Left renal cortex interstitium (tissue), 4 donors: Measurements from ENCODE around the gene FAH. TPM values are rescaled to one million over a fixed set of nuclear protein-coding genes. Genes with fewer than 3 reads are reported as not detected.
A peak's percentile ranks its signal among the peaks of the same experiment; 100 is the strongest.
"Not testable (repeated sequence)": the region's sequence is repeated elsewhere in the genome, so short reads cannot be mapped to it uniquely, and the experiment has no call there.

Experiments used
- DNase-seq, 4 donors: peaks; one replicate each; pipeline ENCODE4 v3.0.0-alpha.2; 2013; ENCODE audit warnings: low read depth in 4 of 4, low spot score in 2 of 4, missing footprints in 1 of 4
- polyA plus RNA-seq, 4 donors: library from polyadenylated mRNA; unstranded; fragments of 120-200 nt; gene quantifications; one replicate each; pipeline ENCODE4 v1.2.1, GENCODE V29; 2013; ENCODE audit not compliant: insufficient read length in 4 of 4

The FAH gene
- polyA plus RNA-seq, 4 donors: 31.2 to 41.9 (median 38.8) TPM

DNA sequence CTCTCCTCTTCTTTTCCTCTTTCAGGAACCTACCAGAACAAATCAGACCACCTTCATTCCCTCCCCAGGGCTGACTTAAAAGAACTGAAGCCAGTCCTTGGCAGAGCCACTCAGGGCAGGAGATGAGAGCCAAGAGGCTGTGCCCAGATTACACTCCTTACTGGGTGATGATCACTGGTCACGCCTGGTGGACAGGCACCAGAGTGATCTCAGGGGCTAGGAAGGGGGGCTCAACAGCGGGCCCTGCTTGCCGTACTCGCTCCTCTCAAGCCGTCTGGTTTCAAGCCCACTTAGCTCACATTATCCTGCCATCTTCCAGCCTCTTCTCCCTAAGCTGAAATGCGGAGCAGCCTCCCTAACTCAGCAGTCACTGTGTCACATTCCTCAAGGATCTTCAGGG lies 1.7 kb upstream of the FAH start:
- no peak for DNase-seq

DNA sequence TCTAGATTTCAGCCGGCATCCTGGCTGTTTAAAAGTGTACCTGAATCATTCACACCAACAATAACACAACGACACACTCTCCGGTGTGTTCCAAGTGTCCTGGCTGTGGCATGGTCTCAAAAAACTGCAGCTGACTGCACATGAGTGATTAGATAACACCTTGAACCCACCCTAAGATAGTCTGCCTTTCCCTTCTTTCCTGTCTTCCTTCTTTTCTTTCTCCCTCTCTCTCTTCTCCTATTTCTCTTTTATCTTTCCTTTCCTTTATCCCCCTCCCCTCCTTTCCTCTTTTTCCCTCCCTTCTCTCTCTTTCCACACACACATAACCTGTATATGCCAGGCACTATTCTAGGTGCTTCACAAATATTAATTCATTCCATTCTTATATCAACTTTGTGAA lies 1.2 kb upstream of the FAH start:
- DNase-seq: no peak

DNA sequence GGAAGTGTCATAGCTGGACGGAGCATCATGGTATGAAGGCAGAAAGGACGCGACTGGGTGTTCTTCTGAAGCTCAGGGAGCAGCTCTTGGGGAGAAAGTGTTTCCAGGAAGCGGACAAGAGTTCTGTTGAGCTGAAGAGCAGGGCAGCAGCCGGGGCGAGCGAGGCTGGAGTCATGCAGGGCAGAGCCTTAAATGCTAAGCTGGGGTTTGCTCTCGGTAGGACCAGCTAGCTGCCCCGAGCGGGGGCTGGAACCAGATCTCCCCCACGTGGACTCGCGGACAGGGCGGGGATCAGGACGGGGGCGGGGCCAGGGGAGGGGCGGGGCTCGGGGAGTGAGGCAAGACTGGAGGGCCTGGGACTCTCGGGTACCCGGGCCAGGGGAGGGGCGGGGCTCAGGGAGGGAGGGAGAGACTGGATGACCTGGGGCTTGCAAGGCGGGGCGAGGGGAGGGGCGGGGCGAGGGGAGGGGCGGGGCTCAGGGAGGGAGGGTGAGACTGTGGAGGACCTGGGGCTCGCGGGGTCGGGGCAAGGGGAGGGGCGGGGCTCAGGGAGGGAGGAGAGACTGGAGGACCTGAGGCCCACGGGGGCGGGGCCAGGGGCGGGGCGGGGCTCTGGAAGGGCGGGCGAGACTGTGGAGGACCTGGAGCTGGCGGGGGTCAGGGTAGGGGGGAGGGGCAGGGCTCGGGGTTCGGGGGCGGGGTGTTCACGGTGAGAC lies 461 bp upstream of the FAH start:
- DNase-seq: peak; percentile 27 to 84 (median 57)

DNA sequence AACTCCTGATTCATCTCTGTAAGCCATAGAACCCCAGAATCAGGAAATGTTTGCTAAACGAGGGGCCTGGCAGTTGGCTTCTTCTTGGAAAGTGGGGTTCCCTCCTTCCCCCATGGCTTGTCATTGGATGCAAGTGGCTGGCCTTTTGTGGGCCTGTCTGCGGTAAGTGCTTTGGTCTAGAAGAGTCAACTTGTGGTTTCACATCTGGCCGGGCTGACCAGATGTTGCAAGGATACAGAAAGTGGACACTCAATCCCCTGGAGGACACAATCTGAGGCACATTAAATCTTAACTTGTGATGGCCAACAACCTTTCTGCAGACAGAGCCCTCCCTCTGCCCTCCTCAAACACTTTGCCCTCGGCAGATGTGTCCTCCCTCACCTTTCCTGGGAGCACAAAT lies 1.1 kb downstream of the FAH start:
- no peak for DNase-seq

DNA sequence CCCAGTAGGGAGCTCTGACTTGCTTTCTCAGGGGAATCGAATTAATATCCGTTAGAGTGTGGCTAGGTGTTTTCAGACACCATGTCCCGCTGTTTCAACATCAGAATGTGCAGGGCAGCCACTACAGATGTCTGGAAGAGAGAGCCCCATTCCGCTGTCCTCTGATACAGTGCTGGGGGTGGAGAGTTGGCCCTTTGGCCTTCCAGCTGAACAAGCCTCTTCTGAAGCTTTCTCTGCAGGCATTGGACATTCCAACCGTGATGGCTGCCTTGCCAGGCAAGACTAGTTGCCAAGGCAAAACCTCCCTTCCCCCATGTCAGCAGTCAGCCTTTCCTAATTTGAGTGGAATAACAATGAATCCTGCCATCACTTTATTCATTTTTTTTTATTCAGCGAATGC lies 1.5 kb downstream of the FAH start:
- no peak for DNase-seq

DNA sequence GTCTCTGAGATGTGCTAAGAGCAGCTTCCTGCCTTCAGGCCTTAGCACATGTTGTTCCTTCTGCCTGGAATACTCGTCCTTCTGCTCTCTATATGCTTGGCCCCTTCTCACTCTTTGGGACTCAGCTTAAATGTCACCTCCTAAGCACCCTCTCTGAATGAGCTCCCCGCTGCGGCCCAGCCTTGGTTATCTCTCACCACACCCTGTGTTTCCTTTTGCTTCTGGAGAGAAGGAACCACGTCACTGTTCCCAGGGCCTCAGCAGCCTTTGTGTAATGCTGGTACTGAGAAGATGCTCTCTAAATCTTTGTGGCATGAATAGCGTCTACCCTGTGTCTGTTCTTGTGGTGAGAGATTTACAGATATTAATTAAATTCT lies 2.2 kb downstream of the FAH start:
- no peak for DNase-seq

DNA sequence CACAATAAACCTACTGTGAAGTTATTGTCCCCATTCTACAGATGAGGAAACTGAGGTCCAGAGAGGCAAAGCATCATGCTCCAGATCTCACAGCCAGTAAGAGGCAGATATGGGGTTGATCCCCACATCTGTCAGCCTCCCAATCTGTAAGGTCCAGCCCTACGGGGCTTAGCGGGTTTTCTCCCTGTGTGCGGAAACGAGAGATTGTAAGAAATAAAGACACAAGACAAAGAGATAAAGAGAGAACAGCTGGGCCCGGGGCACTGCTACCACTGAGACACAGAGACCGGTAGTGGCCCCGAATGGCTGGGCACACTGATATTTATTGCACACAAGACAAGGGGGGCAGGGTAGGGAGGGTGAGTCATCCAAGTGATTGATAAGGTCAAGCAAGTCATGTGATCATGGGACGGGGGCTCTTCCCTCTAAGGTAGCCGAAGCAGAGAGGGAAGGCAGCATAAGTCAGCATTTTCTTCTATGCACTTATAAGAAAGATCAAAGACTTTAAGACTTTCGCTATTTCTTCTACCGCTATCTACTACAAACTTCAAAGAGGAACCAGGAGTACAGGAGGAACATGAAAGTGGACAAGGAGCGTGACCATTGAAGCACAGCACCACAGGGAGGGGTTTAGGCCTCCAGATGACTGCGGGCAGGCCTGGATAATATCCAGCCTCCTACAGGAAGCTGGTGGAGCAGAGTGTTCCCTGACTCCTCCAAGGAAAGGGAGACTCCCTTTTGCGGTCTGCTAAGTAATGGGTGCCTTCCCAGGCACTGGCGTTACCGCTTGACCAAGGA lies 2.8 kb downstream of the FAH start:
- DNase-seq: not testable (repeated sequence)

DNA sequence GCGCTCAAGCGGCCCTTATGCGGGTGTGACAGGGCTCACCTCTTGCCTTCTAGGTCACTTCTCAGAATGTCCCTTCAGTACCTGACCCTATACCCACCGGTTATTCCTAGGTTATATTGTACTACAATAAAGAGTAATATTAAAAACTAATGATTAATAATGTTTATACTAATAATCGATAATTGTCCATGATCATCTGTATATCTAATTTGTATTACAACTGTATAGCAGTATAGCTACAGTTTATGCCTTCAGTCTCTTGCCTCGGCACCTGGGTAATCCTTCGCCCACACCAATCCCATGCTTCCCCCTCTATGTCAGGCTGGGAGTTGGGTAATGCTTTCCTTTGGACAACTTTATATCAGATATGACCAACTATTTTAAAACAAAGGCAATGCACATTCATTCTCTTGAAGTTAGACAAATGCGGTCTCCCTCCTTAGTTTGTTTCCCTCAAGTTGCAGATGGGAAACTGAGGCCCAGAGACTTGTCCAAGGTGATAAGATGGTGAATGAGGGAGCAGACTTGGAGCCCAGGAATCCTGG lies 3.4 kb downstream of the FAH start:
- no peak for DNase-seq

DNA sequence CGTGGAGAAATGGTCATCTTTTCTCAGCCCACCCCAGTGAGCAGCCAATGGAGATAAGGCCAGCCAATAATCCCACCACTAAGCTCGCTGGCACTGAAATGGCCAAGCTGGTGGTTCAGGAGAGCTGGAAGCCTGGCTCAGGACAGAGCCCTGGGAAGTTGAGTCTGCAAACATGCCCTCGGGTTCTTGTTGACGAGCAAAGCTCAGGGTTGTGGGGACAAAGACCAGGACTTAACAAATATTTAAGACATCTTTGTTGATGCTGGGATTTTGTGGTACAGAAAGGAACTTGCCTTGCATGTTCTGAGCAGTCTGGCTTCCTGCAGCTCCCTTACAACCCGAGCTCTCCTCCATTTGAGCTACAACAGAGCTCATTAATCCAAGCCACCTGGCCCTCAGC lies 4.4 kb downstream of the FAH start:
- DNase-seq: no peak

DNA sequence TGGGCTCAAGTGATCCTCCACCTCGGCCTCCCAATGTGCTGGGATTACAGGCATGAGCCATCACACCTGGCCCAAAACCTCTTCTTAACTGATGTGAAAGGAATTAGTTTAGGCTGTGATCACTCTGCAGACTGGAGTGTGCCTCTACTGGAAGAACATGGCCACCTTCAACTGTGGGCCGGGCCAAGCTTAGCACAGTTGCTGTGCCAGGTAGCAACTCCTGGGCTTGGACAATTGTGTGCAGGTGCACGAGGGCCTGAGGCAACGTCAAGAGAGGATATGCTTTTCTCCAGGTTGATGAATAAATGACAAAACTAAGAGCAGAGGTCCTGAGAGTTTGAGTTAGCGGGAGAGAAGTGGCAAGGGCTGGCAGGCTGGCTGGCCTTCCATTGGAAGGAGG lies 6.5 kb downstream of the FAH start:
- DNase-seq: no peak

DNA sequence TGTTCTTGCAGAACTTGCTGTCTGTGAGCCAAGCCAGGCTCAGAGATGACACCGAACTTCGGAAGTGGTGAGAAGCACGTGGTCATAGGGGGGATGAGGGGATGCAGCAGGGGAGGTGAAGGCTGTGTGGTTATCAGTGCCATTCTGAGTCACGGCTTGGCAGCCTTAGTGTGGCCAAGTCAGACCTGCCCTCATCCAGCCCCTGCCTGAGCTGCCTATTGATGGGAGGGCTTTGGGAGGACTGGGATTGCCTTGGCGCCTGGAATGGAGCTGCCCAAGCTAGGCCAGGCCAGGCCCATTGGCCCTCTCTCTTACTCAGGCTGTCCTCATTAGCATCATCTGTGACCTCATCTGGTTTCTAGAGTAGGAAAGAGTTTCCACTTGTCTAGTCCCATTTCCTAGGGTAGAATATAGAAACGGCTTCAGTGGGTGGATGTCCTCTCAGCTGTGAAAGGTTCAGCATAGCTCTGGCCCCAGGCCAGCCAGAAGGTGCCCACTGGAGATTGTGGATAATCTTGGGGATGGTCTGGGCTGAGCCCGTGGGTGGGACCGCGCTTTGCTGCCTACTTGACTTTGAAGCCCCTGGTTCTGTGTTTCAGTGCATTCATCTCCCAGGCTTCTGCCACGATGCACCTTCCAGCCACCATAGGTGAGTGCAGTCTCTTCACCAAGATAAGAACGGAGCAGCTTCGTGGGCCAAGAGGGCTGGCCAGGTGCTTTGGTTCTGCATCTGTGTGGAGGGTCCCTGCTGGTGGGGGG lies 7.2 kb downstream of the FAH start:
- no peak for DNase-seq

DNA sequence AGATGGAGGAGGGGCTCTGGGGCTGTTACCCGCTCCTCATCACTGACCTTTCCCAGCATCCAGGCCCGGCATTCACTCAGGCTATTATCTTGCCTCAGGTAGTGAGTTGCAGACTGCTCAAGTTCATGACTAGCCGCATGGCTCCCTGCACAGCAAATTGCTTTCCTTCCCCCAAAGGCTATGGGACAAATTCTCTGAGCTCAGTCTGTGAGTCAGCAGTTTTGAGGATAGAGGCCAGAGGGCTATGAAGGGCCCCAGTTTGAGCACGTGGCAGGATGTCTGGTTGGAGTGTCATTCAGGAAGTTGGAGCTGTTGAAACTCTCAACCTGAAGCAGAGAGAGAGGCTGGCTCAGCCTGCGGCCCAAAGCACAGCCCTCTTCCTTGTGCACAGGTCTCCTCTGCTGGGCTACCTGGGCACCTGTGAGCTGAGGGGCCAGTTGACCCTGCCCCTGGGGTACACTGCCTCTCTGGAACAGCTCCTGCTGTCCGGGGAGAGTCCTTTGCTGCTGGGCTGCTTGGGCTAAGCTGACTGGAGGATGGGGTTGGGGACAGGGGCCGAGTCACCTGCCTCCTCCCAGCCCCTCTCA lies 7.9 kb downstream of the FAH start:
- DNase-seq: no peak

DNA sequence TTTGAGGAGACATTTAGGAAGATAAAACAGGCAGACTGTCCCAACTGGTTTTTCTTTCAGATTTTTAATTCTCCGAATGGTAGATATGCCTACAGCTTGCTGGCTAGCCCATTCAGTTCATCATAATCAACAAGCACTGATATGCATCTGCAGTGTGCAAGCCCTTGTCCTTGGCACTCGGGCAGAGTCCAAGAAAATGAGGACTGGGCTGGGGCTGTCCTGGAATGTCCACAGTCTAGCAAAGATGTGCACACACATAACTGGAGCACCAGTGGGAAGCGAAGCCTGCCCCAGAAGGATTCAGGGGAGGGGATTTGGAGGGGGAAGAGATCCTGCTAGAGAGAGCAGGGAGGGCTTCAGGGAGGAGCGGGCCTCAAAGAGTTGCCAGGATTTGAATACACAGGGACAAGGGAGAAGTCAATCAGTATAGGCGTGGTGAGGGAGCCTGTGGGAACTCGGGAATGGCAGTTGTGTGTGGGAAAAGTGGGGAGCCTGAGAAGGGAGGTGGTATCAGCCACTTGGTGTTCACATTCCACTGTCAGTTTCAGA lies 8.7 kb downstream of the FAH start:
- DNase-seq: no peak

DNA sequence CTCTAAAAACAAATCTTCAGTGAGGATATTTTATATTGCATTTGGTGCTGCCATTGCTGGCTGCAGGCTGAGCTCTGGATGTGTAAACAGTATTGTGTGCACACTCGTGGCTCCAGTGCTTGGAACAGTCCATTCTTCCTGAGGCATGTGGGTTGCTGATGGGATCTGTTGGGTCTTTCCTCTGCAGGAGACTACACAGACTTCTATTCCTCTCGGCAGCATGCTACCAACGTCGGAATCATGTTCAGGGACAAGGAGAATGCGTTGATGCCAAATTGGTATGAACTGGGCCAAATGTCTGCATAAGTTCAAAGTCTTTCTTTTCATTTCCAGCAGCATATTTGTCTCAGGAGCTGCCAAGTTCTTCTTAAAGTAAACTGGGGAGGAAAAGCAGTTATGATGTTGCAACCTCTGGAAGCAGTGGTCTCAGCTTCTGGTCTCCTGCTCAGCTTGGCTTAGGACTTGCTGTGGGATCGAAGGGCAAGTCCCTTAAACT lies 9.3 kb downstream of the FAH start:
- no peak for DNase-seq

DNA sequence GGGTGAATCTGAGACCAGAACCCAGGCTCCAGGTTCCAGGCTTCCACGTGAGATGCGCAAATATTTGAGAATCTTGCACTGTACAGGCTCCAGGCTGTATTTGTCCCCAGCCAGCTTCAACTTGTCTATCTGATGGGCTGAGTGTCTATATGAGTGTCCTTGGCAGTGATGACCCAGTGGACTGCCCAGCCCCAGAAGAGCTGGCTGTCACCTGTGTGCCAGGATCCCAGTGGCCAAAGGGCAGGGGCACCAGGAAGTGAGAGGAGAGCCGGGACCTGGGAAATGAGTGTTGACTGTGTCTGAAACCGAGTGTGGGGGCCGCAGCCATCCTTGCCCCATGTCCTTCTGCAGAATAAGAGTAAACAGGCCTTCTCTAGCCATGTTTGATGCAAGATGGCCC lies 10.4 kb downstream of the FAH start:
- no peak for DNase-seq

DNA sequence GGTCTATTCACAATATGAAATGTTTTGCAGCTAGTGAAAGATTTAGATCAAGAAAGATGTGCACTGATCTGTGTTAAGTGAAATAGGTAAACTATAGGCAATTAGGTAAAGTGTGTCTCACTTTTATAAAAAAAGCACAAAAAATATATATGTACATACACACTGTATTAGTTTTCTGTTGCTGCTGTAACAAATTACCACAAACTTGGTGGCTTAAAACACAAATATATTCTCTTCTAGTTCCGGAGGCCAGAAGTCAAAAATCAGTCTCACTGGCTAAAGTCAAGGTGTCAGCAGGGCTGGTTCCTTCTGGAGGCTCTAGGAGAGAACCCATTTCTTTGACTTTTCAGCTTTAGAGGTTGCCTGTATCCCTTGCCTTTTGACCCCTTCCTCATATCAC lies 11.1 kb downstream of the FAH start:
- DNase-seq: no peak

DNA sequence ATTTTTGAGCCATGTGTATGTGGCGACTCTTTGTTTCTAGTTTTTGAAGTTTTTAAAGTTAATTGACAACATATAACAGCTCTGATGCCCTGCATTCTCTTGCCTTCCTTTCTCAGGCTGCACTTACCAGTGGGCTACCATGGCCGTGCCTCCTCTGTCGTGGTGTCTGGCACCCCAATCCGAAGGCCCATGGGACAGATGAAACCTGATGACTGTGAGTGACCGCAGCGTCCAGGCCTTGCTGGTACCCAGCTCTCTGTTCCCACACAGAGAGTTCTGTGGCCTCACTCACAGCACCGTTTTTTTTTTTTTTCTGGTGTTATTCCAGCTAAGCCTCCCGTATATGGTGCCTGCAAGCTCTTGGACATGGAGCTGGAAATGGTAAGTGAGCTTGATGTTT lies 15.1 kb downstream of the FAH start:
- DNase-seq: no peak

DNA sequence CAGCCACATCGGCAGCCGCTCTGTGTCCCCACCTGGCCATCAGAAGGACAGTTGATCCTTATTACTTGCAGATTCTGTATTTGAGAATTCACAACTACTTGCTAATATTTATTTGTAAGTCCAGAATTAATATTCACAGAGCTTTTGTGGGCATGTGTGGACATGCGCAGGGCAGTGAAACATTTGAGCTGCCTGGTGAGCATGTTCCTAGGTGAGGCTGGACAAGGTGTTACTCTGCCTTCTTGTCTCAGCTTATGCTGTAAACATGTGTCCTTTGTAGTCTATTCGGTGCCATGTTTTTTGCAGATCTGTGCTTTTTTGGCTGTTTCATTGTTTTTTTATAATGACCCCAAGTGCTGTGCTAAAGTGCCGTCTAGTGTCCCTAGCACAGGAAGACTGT lies 15.6 kb downstream of the FAH start:
- DNase-seq: no peak

DNA sequence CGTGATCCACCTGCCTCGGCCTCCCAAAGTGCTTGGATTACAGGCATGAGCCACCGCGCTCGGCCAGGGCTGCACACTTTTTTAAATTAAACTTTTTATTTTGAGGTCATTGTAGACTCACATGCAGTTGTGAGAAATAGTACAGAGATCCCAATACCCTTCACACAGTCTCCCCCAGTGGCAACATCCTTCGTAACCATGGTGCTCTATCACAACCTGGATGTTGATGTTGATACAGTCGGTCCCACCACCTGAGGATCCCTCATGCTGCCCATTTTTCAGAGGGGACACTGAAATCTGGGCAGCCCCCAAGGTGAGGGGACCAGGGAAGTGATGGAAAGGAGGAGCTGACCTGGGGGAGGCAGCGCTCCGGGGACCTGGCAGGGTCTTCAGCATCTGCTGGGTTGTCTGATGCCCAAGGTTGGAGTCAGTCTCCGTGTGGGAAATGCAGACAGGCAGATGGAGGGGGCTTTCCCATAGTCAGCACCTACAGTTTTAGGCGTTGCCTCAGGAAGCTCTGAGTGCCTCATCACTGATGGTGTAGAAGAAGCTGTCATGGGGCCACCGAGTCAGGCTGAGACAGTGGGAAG lies 17.1 kb downstream of the FAH start:
- DNase-seq: no peak

DNA sequence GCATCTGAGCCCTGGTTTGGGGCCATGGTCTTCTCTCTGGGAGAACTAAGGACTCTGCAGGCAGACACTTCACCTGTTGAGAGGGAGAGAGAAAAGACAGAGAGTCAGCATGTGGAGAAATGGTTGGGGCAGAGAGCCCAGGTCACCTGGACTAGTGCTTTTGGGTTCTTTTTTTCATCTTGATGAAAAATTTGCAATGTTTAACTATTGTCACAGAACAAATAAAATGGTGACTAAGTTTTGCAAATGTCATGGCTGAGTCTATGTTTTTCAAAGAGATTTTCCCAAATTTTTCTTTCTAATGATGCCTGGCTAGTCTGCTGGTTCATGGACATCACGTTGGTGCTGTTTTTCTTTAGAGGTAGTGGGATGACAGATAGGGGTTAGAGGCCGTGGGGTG lies 17.8 kb downstream of the FAH start:
- no peak for DNase-seq
